GM21576 (cell line): ENCODE data around the gene ARL3.
A peak's percentile ranks its signal among the peaks of the same experiment; 100 is the strongest.
"Not testable (repeated sequence)": the region's sequence is repeated elsewhere in the genome, so short reads cannot be mapped to it uniquely, and the experiment has no call there.

Experiments used
- ATAC-seq: cut with Tn5 transposase; IDR thresholded peaks from one replicate; pipeline ENCODE4 v1.9.1; 2021; ENCODE audit warnings: mild to moderate bottlenecking, moderate library complexity; ENCODE audit not compliant: unreplicated experiment

The ARL3 gene, protein sequence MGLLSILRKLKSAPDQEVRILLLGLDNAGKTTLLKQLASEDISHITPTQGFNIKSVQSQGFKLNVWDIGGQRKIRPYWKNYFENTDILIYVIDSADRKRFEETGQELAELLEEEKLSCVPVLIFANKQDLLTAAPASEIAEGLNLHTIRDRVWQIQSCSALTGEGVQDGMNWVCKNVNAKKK

DNA sequence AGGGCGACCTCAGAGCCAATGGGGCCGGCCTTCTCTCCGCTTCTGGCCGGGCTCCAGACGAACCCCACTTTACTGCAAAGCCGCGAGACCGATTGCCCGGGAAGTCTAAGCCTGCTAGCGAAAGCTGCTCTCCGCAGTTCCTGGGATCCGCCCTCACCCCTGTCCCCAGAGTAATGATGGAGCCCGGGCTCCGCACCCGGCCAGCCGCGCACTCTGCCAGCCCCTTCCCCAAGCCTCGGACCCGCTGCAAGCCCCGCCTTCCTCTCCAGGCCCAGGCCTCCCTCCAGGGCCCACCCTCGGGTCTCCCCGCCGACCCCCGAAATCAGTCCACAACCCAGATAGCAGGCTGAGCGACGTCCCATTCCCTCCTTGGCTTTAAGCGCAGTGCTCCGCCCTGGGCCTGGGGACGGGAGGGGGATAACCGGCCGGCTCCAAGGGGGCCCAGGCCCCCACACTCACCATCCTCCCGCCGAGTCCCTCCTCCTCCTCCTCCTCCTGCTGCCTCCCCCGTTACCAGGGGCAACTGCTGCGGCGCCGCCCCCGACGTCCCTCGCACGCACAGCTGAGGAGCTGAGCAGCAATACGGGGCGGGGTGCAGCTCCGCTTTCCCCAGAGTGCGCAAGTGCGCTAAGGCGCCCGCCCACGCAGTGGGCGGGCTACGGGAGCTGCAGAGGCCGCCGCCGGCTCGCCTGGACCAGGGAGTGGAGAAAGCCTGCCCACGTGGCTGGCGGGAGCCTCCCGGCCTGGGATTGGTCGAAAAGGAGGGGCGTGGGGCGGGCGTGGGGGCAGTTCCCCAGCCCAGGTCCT, at the start of gene ARL3:
Gene ARL3 (minus strand): TSS at position 584 of the 807 bp plus-strand sequence. CDS start 122 bp downstream, at position 462.
- ATAC-seq = peak; percentile 70

DNA sequence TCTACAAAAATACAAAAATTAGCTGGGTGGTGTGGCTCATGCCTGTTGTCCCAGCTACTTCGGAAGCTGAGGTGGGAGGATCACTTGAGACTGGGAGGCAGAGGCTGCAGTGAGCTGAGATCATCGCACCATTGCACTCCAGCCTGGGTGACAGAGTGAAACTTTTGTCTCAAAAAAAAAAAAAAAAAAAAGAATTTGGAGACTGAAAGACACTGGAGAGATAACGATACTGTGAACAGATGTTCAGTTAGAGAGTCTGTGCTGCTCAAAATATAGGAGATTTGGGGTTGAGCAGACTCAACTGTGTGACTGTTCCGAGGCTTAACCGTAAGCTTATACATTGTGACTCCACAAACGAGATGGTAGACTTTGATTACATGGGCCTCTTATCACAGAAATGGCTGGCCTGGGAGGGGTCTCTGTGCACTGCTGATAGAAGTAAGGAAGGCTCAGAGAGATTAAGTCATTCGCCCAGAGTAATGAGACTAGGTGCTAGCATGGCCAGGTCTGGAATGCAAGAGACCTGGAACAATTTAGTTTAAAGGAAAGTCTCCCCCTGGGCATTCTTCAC, 48.9 kb upstream of the ARL3 start:
- ATAC-seq = no peak

DNA sequence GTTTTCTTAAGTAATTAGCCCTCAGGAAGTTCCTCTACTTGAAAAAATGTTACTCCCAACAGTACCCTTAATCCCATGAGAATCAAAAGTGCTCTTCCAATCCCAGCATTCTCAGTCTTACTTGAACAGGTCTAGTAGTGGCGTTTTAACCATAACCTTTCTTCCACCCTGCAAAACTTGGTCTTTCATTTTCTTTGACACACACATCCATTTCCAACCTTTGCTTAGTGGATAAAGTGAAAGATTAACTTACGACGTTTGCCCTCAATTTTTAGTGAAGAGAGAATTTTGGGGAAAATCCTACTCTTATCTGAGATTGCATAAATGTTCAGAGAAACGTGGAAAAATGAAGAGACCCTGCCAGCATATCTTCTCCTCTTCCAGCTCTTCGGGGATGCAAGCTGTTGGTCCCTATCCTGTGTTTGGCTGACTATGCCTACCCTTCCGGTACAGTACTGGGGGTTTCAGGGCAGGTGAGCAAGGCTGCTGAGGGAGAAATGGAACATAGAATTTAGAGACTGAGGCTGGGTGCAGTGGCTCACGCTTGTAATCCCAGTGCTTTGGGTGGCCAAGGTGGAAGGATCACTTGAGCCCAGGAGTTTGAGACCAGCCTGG, 48.3 kb upstream of the ARL3 start:
- ATAC-seq = no peak

DNA sequence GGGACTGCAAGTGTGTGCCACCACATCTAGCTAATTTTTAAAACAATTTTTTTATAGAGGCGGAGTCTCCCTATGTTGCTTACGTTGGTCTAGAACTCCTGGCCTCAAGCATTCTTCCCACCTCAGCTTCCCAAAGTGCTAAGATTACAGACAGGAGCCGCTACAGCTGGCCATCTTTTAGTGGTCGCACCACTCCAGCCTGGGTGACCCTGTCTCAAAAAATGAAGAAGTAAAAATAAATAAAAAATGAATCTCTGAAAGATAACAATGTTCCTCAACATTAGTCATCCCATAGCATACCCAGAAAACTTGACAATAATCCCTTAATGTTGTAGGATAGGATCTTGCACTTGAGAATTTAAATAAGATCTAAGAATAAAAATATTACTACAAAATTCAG, 47.8 kb upstream of the ARL3 start:
- no peak for ATAC-seq

DNA sequence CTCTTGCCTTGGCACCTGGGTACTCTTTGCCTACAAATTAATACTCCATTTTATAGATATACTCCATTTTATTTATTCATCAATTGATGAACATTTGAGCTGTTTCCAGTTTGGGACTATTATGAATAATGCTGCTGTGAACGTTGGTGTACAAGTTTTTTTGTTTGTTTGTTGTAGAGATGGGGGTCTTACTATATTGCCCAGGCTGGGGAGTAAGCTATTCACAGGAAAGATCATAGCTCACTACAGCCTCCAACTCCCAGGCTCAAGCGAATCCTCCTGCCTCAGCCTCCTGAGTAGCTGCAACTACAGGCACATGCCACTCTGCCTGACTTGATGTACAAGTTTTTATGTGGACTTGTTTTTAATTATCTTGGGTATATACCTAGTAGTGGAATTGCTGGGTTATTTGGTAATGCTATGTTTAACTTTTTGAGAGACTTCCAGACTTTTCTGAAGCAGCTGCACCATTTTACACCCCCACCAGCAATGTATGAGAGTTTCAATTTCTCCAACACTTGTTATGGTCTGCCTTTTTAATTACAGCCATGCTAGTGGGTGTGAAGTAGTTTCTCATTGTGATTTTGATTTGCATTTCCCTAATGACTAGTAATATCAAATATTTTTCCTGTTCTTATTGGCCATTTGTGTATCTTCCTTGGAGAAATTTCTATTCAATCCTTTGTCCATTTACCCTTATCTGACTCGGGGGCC, 45.5 kb upstream of the ARL3 start:
- no peak for ATAC-seq

DNA sequence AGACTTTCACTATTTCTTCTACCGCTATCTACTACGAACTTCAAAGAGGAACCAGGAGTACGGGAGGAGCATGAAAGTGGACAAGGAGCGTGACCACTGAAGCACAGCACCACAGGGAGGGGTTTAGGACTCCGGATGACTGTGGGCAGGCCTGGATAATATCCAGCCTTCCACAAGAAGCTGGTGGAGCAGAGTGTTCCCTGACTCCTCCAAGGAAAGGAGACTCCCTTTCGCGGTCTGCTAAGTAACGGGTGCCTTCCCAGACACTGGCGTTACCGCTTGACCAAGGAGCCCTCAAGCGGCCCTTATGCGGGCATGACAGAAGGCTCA, 44.7 kb upstream of the ARL3 start:
- ATAC-seq = not testable (repeated sequence)

DNA sequence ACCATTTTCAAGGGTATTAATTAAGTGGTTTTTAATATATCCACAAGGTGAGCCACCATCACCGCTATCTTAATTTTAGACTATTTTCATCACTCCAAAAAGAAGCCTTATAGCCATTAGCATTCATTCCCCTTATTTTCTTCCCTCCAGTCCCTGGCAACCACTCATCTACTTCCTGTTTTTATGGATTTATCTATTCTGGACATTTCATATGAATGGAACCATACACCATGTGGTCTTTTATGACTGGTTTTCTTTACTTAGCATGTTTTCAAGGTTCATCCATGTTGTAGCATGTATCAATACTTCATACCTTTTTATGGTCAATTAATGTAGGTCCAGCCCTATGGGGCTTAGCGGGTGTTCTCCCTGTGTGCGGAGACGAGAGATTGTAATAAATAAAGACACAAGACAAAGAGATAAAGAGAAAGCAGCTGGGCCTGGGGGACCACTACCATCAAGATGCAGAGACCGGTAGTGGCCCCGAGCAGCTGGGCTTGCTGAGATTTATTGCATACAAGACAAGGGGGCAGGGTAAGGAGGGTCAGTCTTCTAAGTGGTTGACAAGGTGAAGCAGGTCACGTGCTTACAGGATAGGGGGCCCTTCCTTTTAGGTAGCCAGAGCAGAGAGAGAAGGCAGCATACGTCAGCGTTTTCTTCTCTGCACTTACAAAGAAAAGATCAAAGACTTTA, 44.2 kb upstream of the ARL3 start:
- ATAC-seq = no peak

DNA sequence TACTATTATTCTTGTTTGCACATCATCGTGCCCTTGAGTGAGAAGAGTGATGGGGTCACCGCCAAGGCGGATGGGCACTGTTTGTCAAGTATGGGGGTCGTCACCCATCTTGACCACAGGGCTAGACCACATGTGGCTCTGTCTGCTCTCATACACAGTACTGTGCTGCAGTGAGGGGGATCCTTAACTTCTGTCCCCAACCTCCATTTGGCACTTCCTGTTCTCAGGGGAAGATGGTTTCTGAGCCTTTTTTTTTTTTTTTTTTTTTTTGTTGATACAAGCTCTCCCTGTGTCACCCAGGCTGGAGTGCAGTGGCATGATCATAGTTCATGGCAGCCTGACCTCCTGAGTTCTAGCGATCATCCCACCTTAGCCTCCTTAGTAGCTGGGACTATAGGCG, 43.1 kb upstream of the ARL3 start:
- ATAC-seq = no peak

DNA sequence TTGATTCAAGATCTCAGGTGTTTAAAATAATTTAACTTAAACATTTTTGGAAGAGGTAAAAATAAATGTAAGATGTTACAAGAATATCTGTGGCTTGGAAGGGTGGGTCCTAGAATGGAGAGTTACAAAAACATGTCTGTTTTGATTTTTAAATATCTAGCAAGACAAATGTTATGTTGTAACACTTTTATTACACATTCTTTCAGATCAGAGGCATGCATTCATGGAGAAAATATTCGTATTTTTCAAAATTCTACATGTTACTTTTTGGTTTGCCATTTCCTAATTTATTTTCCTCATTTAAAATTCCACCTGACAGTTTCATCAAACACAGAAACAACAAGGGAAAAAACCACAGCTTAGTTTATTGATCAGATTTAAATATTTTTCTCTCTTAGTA, 39.5 kb upstream of the ARL3 start:
- no peak for ATAC-seq

- no peak for ATAC-seq
Observed at GRCh38 chr10:102752934-102753664, 38.9 kb upstream of the ARL3 start.

GRCh38 chr10:102752266-102752930, 38.2 kb upstream of the ARL3 start:
- ATAC-seq = no peak

DNA sequence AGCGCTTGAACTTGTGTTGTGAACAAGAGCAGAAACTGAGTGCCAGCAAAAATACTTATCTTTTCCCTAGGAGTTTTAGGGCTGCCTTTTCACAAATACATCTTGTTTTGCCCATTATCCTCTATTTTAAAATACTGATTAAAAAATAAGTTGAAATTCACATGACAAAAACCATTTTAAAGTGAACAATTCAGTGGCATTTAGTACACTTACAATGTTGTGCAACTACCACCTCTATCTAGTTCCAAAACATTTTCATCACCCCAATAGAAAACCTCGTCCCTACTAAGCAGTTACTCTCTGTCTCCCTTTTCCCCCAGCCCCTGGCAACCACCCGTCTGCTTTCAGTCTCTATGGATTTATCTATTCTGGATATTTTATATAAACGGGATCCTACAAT, 31.0 kb upstream of the ARL3 start:
- ATAC-seq = no peak

GRCh38 chr10:102744374-102745051, 30.3 kb upstream of the ARL3 start:
- no peak for ATAC-seq

DNA sequence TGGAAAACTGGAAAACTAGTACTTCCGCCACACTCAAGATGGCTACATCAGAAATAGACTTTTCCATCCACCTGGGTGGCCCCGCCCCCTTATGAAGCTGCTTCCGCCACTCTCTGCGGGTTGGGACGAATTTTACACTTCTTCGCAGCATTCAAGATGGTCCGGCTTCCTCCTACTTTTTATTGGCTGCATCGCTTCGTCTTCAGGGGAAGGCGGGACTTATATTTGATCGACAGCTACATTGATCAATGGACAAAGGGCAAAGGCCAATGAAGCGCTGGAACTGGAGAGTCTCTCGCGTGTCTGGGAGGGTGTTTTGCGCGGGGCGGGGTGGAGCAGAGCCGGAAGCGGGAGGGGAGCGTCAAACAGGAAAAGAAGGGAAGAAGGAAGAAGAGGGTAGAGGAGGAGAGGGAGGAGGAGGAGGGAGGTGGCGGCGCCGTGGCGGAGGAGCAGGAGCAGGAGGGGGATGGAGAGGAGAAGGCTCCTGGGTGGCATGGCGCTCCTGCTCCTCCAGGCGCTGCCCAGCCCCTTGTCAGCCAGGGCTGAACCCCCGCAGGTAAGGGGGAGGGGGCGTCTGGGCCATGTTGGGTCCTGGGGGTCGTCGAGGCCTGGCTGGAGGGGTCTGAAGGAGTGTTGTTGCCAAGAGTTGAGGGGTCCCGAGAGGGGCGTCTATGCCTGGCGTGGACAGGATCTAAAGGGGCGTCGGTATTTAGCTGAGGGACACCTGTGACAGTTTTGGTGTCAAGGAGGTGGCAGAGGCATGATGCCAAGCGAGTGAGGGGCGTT, 29.6 kb upstream of the ARL3 start, which contains the start of gene WBP1L:
Gene WBP1L (plus strand): TSS at position 361 of the 786 bp plus-strand sequence. CDS start 106 bp downstream, at position 467.
- peak; percentile 96 for ATAC-seq

DNA sequence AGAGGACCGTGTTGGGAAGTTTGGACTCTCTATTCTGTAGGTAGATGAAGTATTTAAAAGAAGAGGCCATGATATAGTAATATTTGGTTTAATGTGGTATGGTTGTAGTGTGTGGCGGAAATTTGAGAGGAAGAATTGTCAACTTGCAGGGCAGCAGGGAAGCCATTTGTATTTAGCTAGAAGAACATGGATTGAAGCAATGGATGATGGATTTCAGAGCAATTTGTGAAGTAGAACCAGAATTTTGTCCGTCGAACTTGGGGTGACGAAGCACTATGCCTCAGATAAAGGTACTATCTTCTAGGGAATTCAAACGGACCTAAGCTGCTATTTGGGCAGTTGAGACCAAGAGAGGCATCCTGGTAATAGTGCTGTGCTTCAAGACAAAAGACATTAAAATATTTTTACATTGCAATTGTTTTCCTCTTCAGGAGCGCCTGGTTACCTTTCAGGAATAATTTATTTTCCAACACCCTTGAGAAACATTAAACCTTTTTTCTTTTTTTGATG, 28.9 kb upstream of the ARL3 start:
- ATAC-seq = no peak

DNA sequence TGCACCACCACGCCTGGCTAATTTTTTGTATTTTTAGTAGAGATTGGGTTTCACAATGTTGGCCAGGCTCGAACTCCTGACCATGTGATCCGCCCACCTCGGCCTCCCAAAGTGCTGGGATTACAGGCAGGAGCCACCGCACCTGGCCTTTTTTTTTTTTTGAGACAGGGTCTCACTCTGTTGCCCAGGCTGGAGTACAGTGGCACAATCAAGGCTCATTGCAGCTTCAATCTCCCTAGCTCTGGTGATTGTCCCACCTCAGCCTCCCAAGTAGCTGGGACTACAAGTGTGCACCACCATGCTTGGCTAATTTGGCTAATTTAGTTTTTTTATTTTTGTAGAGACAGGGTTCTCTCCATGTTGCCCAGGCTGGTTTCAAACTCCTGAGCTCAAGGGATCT, 28.1 kb upstream of the ARL3 start:
- not testable (repeated sequence) for ATAC-seq

DNA sequence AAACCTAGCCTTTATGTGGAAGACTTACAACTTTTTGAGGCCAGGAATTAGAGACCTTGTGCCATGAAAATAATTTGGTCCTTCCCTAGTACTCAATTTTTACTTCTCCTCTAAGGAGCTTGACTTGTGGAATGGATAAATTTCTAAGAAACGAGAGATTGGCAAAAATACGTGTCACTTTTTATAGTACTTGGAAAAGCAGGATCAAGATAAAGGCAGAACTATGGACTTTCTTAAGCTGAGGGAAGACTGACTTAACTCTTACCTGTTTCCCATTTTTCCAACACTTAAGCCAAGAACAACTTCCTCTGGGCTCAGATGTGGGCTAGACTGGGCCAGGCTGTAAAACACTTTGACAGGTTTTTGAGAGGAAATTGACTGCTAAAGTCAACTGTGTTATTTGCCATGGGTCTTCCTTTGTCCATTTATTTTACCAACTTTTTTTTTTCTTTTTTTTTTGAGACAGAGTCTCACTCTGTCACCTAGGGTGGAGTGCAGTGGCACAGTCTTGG, 27.6 kb upstream of the ARL3 start:
- ATAC-seq = no peak

- no peak for ATAC-seq
Observed at GRCh38 chr10:102740229-102740628, 26.0 kb upstream of the ARL3 start.
